Amygdala (tissue), 56 donors: Measurements from ENCODE around the gene ZSWIM5.
"Not testable (repeated sequence)": the region's sequence is repeated elsewhere in the genome, so short reads cannot be mapped to it uniquely, and the experiment has no call there.

Experiments used
- DNase-seq, 56 donors: peaks; one replicate each; lab custom pipeline; 2025; lab: John Stamatoyannopoulos, UW

ZSWIM5 gene

GRCh38 chr1:45148209-45148825, 58.1 kb downstream of the ZSWIM5 start:
- no peak for DNase-seq

- DNase-seq, result no peak
Observed at GRCh38 chr1:45146833-45147232, 59.6 kb downstream of the ZSWIM5 start.

- DNase-seq, result no peak
Observed at GRCh38 chr1:45141247-45142003, 65.0 kb downstream of the ZSWIM5 start.

- DNase-seq, result no peak
Observed at GRCh38 chr1:45136984-45137383, 69.4 kb downstream of the ZSWIM5 start.

- DNase-seq, result no peak
Observed at GRCh38 chr1:45135316-45135715, 71.1 kb downstream of the ZSWIM5 start.

GRCh38 chr1:45134461-45134873, 71.9 kb downstream of the ZSWIM5 start:
- no peak for DNase-seq

GRCh38 chr1:45132719-45133118, 73.7 kb downstream of the ZSWIM5 start:
- not testable (repeated sequence) for DNase-seq

- DNase-seq, result no peak
Observed at GRCh38 chr1:45123358-45123757, 83.0 kb downstream of the ZSWIM5 start.

- peak in 1 of 56 donors; percentile 0 for DNase-seq
Observed at GRCh38 chr1:45122724-45123123, 83.7 kb downstream of the ZSWIM5 start.

- no peak for DNase-seq
Observed at GRCh38 chr1:45117766-45118165, 88.6 kb downstream of the ZSWIM5 start.

GRCh38 chr1:45116820-45117219, 89.6 kb downstream of the ZSWIM5 start:
- DNase-seq, result no peak

GRCh38 chr1:45116340-45116739, 90.1 kb downstream of the ZSWIM5 start:
- DNase-seq, result no peak

- DNase-seq, result not testable (repeated sequence)
Observed at GRCh38 chr1:45115198-45115597, 91.2 kb downstream of the ZSWIM5 start.

- DNase-seq, result no peak
Observed at GRCh38 chr1:45112661-45113060, 93.7 kb downstream of the ZSWIM5 start.

- DNase-seq, result no peak
Observed at GRCh38 chr1:45111239-45111638, 95.2 kb downstream of the ZSWIM5 start.

- DNase-seq, result no peak
Observed at GRCh38 chr1:45107782-45108181, 98.6 kb downstream of the ZSWIM5 start.

GRCh38 chr1:45106864-45107263, 99.5 kb downstream of the ZSWIM5 start:
- DNase-seq, result not testable (repeated sequence)

- not testable (repeated sequence) for DNase-seq
Observed at GRCh38 chr1:45106156-45106545, 100.3 kb downstream of the ZSWIM5 start.

- not testable (repeated sequence) for DNase-seq
Observed at GRCh38 chr1:45105486-45106155, 100.8 kb downstream of the ZSWIM5 start.

- DNase-seq, result no peak
Observed at GRCh38 chr1:45103534-45103933, 102.9 kb downstream of the ZSWIM5 start.

- no peak for DNase-seq
Observed at GRCh38 chr1:45101947-45102346, 104.5 kb downstream of the ZSWIM5 start.

GRCh38 chr1:45101528-45101927, 104.9 kb downstream of the ZSWIM5 start:
- not testable (repeated sequence) for DNase-seq
